ENCODE measurements around the gene HILPDA.
"Not testable (repeated sequence)": the region's sequence is repeated elsewhere in the genome, so short reads cannot be mapped to it uniquely, and the experiment has no call there.

HILPDA gene

DNA sequence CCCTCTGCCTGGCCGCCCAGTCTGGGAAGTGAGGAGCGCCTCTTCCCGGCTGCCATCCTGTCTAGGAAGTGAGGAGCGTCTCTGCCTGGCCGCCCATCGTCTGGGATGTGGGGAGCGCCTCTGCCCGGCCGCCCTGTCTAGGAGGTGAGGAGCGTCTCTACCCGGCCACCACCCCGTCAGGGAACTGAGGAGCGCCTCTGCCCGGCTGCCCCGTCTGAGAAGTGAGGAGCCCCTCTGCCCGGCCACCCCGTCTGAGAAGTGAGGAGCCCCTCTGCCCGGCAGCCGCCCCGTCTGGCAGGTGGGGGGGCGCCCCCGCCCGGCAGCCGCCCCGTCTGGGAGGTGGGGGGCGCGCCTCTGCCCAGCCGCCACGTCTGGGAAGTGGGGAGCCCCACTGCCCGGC is 7.7 kb downstream of the HILPDA start:
- DNase-seq (ENCODE audit: low spot score): not testable (repeated sequence)

DNA sequence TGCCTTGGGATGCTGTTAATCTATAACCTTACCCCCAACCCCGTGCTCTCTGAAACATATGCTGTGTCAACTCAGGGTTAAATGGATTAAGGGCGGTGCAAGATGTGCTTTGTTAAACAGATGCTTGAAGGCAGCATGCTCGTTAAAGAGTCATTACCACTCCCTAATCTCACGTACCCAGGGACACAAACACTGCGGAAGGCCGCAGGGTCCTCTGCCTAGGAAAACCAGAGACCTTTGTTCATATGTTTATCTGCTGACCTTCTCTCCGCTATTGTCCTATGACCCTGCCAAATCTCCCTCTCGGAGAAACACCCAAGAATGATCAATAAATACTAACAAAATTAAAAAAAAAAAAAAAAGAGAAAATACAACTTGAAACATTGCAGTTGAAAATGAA is 8.3 kb downstream of the HILPDA start:
- not testable (repeated sequence) for DNase-seq (ENCODE audit: low spot score)

DNA sequence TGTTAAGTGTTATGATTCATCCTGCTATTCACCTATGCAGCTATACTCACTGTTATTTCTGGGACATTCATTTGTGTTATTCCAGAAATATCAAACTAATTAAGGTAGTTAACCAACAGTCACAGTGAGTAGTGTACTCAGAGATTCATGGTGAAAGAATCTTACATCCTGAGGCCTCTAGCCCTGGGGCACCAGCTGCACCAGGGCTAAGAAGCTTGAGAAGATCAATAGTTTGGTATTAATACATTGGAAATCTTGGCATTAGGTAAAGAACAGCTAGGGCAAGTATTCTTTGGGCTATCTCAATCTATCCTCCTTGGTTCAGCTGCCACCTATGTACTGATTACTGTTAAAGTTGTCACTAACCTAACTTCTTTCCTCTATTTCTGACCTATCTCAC is 11.2 kb downstream of the HILPDA start:
- DNase-seq (ENCODE audit: low spot score): not testable (repeated sequence)

DNA sequence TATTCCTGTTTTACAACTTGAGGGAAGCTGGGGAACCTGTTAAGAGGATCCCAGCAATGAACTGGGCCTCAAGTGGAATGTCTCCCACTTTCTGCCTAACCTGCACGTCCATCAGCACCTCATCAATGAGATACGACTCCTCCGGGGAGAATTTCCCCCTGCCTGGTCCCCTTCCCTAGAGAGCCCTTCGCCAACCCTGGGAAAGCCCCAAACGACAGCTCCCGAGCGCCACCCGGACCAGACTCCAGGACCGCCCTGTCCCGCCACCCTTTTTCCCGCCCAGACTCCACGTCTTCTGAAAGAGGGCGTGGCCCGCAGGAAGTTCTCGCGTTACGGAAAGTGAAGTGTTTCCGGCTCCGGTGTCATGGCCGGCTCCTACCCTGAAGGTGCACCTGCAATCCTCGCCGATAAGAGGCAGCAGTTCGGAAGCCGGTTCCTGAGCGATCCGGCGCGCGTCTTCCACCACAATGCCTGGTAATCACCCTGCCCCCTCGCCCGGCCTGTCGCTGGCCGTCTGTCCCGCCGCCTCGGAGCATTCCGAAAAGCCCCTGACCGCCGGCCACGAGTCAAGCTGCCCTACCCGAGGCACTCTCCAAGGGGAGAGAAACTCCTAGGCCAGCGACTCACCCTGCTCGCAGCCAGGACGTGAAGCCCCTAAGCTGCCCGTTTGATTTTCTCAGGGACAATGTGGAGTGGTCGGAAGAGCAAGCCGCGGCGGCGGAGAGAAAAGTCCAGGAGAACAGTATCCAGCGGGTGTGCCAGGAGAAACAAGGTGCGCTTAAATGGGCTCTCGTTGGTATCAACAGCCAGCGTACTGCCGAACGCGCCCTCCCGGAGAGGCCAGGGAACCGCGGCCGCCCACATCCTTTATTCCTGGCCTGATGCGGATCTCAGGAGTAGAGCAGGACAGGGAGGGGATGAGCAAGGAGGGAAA is 21.0 kb downstream of the HILPDA start, which contains the start of gene METTL2B:
METTL2B (plus strand) TSS at position 347 of the 934 bp plus-strand sequence; CDS start at position 365, 18 bp downstream.
- DNase-seq (ENCODE audit: low spot score): peak; percentile 68

DNA sequence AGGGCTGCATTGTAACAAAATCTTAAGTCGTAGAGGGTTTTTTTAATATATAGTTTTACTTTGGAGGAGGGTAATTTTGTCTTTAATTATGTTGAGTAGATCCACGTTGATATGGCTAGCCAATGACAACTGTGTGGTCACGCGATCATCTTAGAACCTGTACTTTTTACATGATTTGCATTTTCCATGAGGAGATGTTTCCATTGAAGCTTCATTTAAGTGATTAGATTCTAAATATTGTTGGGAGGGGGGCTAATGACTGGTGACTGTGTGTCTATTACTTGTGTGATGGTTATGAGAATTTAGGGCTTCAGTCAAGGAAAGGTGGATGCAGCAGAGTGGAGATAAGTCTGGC is 21.6 kb downstream of the HILPDA start:
- not testable (repeated sequence) for DNase-seq (ENCODE audit: low spot score)

DNA sequence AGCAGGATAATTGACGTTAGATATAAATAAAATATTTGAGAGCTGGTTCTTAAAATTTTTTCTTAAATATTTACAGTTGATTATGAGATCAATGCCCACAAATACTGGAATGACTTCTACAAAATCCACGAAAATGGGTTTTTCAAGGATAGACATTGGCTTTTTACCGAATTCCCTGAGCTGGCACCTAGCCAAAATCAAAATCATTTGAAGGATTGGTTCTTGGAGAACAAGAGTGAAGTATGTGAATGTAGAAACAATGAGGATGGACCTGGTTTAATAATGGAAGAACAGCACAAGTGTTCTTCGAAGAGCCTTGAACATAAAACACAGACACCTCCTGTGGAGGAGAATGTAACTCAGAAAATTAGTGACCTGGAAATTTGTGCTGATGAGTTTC is 23.4 kb downstream of the HILPDA start:
- not testable (repeated sequence) for DNase-seq (ENCODE audit: low spot score)

DNA sequence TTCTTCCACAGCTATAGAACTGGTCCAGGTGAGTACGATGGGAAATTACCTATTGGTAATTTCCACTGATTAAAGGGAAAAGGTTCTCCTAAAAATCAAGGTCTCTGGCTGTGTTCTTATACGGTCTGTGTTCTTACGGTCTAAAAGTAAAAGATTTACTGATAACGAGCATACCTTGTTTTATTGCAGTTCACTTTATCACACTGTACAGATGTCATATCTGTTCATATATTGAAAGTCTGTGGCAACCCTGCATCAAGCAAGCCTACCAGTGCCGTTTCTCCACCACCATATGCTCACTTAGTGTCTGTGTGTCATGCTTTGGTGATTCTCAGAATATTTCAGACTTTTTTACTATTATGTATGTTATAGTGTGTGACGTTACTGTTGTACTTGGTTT is 32.5 kb downstream of the HILPDA start:
- not testable (repeated sequence) for DNase-seq (ENCODE audit: low spot score)

DNA sequence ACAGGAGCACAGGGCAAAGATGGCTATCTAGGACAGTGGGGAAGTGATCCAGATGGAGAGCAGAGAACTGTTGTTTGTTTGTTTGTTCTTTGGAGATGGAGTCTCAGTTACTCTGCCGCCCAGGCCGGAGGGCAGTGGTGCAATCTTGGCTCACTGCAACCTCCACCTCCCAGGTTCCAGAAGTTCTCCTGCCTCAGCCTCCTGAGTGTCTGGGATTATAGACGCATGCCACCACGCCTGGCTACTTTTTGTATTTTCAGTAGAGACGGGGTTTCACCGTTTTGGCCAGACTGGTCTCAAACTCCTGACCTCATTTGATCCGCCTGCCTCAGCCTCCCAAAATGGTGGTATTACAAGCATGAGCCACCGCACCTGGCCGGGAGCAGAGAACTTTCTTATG is 41.7 kb downstream of the HILPDA start:
- DNase-seq (ENCODE audit: low spot score): no peak

DNA sequence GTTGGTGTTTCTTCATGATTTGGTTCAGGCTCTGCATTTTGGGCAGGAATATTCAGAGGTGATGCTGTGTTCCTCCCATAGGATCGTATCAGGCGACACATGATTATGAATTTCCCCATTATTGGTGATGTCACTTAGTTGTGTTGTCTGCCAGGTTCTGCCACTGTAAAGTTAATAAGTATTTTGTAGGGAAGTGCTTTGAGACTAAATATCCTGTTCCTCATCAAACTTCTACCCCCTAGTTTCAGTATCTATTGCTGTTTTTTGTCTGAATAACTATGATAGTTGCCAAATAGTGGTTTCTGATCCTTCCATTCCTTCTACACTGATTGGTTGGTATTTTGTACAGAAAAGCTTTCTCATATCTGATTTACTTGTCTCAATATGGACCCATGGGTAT is 49.7 kb downstream of the HILPDA start:
- not testable (repeated sequence) for DNase-seq (ENCODE audit: low spot score)

DNA sequence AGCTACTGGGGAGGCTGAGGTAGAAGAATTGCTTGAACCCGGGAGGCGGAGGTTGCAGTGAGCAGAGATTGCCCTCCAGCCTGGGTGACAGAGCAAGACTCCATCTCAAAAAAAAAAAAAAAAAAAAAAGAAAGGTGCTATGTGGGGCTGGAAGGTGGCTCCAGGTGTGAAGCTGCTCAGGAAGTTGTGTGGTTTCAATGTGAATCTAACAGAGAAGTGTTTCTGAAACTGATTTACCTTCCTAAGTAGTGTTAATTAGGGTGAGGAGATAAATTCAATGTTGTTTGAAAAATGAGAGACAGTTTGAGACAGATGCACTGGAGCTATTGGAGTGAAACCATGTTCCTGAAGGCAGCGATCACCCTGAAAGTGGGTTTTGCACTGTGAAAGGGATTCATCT is 51.1 kb downstream of the HILPDA start:
- DNase-seq (ENCODE audit: low spot score): not testable (repeated sequence)

DNA sequence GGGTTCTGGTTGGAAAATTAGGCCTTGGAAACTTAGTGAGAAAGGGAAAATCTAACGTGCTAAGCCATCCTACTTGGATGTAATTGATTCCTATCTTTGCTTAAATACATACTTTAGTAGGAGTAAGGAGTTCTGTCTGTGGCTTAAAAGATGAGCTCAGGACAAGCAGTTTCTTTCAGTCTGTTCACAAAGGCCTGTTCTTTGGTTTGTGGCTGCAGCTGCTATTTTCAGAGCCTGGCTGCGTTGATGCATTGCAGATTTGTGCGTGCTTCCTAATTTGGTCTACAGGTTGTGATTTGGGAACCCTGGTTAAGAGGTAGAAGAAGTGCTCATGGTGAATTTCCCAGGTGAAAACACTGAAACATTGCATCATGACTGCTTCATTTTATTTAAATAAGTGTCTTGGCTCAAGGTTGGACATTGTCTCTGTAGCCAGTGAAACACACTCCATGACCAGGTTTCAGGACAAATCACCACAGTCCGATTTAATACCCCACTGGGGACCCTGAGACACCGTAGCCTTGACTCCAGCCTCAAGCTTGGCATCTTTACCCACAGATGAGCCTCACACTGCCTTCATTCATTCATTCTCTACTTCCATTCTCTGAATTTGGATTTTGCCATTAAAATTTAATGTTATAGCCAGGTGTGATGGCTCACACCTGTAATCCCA is 51.8 kb downstream of the HILPDA start:
- not testable (repeated sequence) for DNase-seq (ENCODE audit: low spot score)
